OCI-LY3 (cell line): ENCODE results near the gene PPP1R12B.

Experiments
- H2AFZ ChIP-seq: fragments of 200-600, 300-600 bp; shearing (Covaris generic); 2 replicates; pipeline ENCODE4 v1.6.0; 2014; ENCODE audit warnings: antibody characterized with exemption, low read depth, low read length
- H3K27ac ChIP-seq: fragments of 200-600, 300-600 bp; sonication (generic); 2 replicates; pipeline ENCODE4 v1.5.1; 2014; ENCODE audit warnings: mild to moderate bottlenecking, low read length, moderate library complexity, mixed read lengths
- H3K27me3 ChIP-seq: fragments of 200-600, 300-600 bp; sonication (generic); 2 replicates; pipeline ENCODE4 v1.6.1; 2014; ENCODE audit warnings: low read depth, low read length, mixed read lengths
- H3K36me3 ChIP-seq: fragments of 200-600, 300-600 bp; sonication (generic); replicated peaks from 2 replicates; pipeline ENCODE3; 2014; ENCODE audit warnings: low read depth, low read length, mixed read lengths
- H3K4me1 ChIP-seq: fragments of 300-600, 200-600 bp; sonication (generic); 2 replicates; pipeline ENCODE4 v1.6.1; 2014; ENCODE audit warnings: low read length, mixed read lengths
- H3K4me2 ChIP-seq: fragments of 200-600, 300-600 bp; sonication (generic); 2 replicates; pipeline ENCODE4 v1.6.1; 2014; ENCODE audit warnings: low read length, mixed read lengths
- H3K4me3 ChIP-seq: fragments of 300-600, 200-600 bp; sonication (generic); 2 replicates; pipeline ENCODE4 v1.5.1; 2014; ENCODE audit warnings: antibody characterized with exemption, mild to moderate bottlenecking, low read length, moderate library complexity
- H3K79me2 ChIP-seq: fragments of 300-600, 200-600 bp; shearing (Covaris generic); 2 replicates; pipeline ENCODE4 v1.6.1; 2014; ENCODE audit warnings: mild to moderate bottlenecking, low read length, mixed read lengths
- H3K9ac ChIP-seq: fragments of 300-600, 200-600 bp; shearing (Covaris generic); 2 replicates; pipeline ENCODE4 v1.6.0; 2014; ENCODE audit warnings: mild to moderate bottlenecking, low read length, moderate library complexity
- H3K9me3 ChIP-seq: fragments of 200-600, 300-600 bp; shearing (Covaris generic); 2 replicates; pipeline ENCODE4 v1.6.1; 2014; ENCODE audit warnings: low read length, mixed read lengths; ENCODE audit not compliant: insufficient read depth
- H4K20me1 ChIP-seq: fragments of 200-600, 300-600 bp; sonication (generic); 2 replicates; pipeline ENCODE4 v1.6.1; 2016; ENCODE audit warnings: low read length, mixed read lengths; ENCODE audit not compliant: insufficient read depth
- EZH2phosphoT487 ChIP-seq: fragments of 200-600 bp; shearing (Covaris generic); IDR thresholded peaks from 2 replicates; pipeline ENCODE4 v1.6.1; 2018; ENCODE audit warnings: antibody characterized with exemption, mixed run types, low read depth
- TF ChIP-seq, protein P1 (sequence below): fragments of 200-600, 300-600 bp; sonication (generic); IDR thresholded peaks from 2 replicates; pipeline ENCODE4 v1.5.1; 2014; ENCODE audit warnings: antibody characterized with exemption, low read length, low read depth

The PPP1R12B gene

DNA sequence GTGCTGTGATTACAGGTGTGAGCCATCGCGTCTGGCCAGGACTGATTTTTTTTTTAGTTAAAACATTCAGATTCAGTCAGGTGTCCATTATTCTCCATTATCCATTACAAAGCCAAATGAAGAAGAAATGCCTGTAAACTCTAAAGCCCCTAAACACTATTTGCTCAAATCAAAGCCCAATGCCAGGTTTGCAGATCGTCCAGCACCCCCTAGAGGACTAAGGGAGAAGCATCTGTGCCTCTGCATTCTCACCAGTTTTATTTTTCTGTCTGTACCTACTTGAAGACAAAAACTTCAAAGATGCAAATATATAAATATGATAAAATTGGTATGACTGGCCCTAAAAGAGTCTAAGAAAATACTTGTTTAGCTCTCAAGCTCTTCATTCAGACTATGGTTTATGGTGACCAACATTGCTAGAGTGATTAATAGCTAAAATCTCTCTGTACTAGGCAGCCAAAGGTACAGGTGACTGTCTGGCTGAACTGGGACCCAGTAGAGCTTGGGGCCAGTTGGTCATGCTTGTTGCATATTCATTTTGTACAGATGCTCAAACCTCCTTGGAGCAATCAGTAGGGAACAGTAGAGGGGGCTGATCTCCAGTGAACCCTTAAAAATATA, 223.3 kb downstream of the PPP1R12B start:
- Histone ChIP-seq H3K9me3 (no peaks in the 10 kb centered on the region), H3K27me3 (no peaks in the 10 kb centered on the region), H3K79me2 (no peaks in the 10 kb centered on the region), H3K36me3 (peaks cover 2% of the 10 kb centered on the region), H3K27ac (no peak overlapping the region), H3K4me1 (peaks cover 11% of the 10 kb centered on the region), H3K4me3 (no peak overlapping the region), H3K4me2 (no peak overlapping the region), H2AFZ (no peak overlapping the region), H3K9ac (no peak overlapping the region), H4K20me1 (peaks cover 3% of the 10 kb centered on the region; the same call in 1 of the 2 replicates)
- TF ChIP-seq, protein P1, sequence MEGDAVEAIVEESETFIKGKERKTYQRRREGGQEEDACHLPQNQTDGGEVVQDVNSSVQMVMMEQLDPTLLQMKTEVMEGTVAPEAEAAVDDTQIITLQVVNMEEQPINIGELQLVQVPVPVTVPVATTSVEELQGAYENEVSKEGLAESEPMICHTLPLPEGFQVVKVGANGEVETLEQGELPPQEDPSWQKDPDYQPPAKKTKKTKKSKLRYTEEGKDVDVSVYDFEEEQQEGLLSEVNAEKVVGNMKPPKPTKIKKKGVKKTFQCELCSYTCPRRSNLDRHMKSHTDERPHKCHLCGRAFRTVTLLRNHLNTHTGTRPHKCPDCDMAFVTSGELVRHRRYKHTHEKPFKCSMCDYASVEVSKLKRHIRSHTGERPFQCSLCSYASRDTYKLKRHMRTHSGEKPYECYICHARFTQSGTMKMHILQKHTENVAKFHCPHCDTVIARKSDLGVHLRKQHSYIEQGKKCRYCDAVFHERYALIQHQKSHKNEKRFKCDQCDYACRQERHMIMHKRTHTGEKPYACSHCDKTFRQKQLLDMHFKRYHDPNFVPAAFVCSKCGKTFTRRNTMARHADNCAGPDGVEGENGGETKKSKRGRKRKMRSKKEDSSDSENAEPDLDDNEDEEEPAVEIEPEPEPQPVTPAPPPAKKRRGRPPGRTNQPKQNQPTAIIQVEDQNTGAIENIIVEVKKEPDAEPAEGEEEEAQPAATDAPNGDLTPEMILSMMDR, result peak; percentile 96
- no peak for TF ChIP-seq EZH2phosphoT487

DNA sequence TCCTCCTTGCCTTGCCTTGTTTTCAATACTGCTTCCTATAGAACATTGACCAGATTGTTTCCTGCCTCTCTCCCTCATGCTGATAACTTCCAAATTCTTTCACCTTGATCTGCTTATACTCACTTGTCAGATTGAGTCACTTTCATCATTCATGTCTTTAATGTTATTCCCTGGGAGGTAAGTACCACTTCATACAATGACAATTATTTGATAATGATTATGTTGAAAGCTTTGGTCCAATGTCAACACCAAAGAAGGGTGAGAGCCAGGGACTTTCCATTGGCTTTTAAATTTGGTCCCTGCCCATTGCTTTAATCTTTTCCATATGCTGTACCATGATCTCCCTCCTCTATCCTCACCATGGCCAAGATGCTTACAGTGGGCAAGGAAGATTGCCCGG, 224.4 kb downstream of the PPP1R12B start:
- Histone ChIP-seq H3K79me2 (no peaks in the 10 kb centered on the region), H4K20me1 (peaks cover 3% of the 10 kb centered on the region; the same call in 1 of the 2 replicates), H3K27ac (no peak overlapping the region), H3K4me1 (peaks cover 3% of the 10 kb centered on the region), H3K36me3 (peaks cover under 1% of the 10 kb centered on the region), H3K4me3 (no peak overlapping the region), H3K9me3 (no peaks in the 10 kb centered on the region), H2AFZ (no peak overlapping the region), H3K9ac (no peak overlapping the region), H3K27me3 (no peaks in the 10 kb centered on the region), H3K4me2 (no peak overlapping the region)
- TF ChIP-seq, protein P1, result no peak
- no peak for TF ChIP-seq EZH2phosphoT487

DNA sequence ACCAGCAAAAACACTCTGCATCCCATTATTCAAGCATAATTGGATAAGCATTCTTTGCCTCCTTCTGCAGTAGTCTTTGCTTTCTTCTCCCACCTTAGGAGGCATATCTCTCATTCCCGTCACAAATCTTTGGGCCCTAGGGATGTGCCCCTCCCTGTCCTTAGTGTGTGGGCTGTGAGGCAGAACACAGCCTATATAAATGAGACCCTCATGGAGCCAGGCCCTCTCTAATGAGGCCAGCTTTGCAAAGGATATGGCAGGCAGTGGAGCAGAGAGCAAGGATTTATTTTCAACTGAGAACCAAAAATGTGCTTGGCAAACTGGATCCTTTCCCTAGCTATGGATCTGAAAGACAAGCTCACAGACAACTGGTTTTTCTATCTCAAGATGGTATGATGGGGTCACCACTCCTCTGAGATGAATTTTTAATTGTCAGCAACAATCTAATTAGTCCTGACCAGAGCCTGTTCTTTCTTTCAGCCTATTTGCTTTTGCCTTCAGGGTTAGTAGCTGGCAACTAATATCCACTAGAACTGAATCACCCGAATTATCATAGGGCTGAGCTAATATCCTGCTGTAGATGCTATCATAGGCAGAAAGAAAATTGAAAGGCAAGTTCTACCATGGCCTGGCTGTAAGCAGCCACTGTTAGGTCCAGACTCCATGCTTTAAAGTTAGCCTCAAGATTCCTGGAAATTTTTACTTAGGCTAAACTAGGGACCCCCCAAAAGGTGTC, 227.6 kb downstream of the PPP1R12B start:
- H2AFZ ChIP-seq, result no peak overlapping the region
- H4K20me1 ChIP-seq, result peaks cover 3% of the 10 kb centered on the region; the same call in 1 of the 2 replicates
- H3K79me2 ChIP-seq, result no peaks in the 10 kb centered on the region
- H3K4me1 ChIP-seq, result peaks cover 10% of the 10 kb centered on the region
- no peaks in the 10 kb centered on the region for H3K9me3 ChIP-seq
- H3K36me3 ChIP-seq, result no peaks in the 10 kb centered on the region
- no peak for TF ChIP-seq EZH2phosphoT487
- TF ChIP-seq, protein P1, result no peak
- H3K4me3 ChIP-seq, result no peak overlapping the region
- no peak overlapping the region for H3K9ac ChIP-seq
- no peak overlapping the region for H3K4me2 ChIP-seq
- no peak overlapping the region for H3K27ac ChIP-seq
- H3K27me3 ChIP-seq, result no peaks in the 10 kb centered on the region

DNA sequence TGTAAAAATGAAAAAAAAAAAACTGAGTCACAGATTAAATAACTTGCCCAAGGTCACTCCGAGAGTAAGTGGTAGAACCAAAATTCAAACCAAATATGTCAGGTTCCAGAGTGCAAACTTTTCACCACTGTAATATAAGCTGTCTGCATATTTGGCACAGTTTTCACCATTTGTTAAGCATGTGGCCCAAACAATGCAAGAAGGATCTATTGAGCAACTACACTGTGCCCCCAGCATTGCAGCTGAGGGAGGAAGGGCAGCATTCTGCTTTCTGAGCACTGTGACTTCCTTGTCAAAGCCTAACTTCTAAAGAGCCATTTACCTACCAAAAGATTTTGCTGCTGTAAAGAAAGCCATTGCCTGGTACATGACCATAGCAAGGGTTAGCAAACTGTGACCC, 228.3 kb downstream of the PPP1R12B start:
- Histone ChIP-seq H4K20me1 (peaks cover 3% of the 10 kb centered on the region; the same call in 1 of the 2 replicates), H3K36me3 (no peaks in the 10 kb centered on the region), H3K27ac (no peak overlapping the region), H3K4me3 (no peak overlapping the region), H3K9ac (no peak overlapping the region), H2AFZ (no peak overlapping the region), H3K4me2 (no peak overlapping the region), H3K79me2 (no peaks in the 10 kb centered on the region), H3K27me3 (no peaks in the 10 kb centered on the region), H3K4me1 (peaks cover 10% of the 10 kb centered on the region), H3K9me3 (no peaks in the 10 kb centered on the region)
- no peak for TF ChIP-seq EZH2phosphoT487
- TF ChIP-seq, protein P1, result no peak
